ENCODE data around the gene EFHC2.
"Not testable (repeated sequence)": the region's sequence is repeated elsewhere in the genome, so short reads cannot be mapped to it uniquely, and the experiment has no call there.

Gene EFHC2

DNA sequence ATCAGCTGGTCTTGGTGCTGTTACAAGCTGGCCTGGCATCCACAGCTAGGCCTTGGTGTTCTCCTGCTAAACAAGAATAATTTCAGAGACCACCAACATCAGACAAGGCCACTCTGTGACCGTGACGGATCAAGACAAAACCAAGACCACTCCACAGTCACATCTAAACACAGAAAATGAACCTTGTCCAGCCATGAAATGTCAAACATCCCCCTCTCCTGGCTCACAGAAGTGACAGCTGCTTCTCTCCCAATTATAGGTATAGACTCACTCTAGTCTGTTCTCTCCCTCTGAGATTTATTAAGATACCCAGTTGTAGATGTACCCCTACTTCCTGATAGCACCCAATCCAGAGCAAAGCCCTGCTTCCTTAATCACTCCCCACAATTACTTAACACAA lies 40.4 kb downstream of the EFHC2 start:
- DNase-seq = no peak

DNA sequence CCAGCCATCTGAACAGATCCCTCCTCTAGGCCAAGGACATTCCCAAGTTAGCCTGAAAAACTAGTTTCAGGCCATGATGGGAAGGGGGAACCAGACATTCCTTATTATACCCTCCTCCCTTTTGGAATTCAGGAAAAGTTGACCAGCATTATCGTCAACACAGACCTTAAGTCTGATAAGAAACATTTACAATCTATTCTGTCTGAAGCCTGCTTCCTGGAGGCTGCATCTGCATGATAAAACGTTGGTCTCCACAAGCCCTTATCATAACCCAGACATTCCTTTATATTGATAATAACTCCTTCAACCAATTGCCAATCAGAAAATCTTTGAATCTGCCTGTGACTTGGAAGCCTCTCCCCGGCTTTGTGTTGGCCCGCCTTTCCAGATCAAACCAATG lies 44.3 kb downstream of the EFHC2 start:
- no peak for DNase-seq

DNA sequence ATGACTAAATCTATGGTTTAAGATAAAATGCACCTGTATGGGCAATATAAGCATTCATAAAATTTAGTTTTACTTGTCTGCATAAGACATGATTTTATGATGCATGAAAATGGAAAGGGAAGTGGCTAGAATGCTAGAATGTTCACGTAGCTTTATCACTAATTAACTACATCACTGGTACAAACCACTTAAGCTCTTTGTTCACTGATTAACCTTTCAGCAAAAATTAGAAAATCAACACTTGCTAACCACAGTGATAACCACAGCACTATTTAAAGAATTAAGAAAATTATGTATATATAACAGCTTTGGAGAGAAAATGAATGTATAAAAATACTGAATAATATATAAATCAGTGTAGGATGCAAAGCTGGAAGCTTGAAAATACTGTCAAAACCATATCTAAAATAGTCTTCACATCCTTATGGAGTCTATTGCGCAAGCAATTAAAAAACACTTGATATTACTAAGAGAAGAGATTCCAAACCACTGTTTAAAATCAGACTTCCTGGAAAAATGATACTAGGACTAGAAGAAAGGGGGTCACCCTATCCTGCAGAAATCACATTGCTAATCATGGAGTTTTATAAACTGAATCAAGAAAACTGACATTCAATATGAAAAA lies 51.9 kb downstream of the EFHC2 start:
- no peak for DNase-seq

DNA sequence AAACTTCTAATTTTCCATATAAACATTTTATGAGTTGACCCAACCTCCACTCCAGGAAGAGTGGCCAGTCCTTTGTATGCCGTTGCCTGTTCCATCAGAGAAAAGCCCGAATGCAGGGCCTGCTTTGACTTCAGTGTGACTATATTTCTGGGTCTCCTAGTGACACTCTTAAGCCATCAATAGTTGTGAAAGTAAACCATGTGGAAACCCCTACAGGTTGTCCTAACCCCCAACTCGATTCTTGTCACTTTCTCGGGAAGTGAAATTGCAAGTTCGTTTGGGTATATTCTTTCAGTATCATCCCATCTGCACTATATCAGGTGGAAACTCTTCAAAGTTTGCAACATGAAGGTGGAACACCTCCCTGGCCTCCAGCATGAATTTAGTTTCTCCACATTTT lies 52.8 kb downstream of the EFHC2 start:
- no peak for DNase-seq

DNA sequence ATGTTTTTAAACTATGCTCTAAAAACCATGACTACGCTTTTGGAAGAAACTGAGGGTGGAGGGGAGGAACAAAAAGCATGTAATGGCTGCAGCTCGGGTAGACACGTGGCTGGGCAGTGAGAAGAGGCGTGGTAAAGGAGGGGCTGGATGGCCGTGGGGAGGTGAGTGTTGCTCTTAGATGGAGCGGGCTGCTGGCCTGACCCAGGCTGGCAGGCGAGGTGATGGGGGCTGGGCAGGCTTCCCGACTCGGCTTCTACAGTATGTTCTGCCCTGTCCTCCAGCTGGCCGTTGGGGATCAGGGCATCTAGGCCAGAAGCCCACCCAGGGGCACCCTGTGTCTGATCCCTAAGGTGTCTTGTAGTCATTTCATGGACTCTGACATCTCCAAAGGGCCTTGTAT lies 60.7 kb downstream of the EFHC2 start:
- DNase-seq = no peak

DNA sequence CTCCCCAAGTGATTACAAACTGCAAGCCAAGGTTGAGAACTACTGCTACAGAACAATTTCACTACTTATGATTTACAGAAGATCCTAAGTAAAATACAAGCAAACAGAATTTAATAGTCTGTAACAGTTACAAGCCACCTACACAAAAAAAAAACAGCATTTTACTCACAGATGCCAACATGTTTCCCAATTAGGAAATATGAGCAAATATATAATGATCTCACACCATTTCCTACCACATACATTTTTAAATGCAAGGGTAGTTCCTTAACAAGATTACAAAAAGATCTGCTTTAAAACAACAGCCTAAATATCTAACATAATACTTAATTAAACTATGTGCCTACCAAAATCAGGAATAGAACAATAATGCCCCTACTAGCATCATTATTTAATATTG lies 63.4 kb downstream of the EFHC2 start:
- no peak for DNase-seq

DNA sequence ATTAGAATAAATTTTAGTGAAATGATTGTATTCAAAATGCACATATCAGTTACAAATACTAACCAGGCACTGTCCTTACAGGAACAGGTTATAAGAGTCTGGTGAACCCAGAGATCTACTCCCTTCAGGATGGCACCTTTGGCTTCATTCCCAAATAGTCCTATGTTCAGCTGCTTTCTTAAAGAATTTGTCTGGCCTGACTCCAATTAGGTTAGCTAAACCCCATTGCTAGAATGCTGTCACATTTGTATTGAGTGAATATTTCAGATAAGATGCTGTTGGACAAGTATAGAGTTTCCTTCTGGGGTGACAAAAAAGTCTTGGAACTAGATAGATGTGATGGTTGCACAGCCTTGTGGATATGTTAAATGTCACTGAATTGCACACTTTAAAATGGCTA lies 69.4 kb downstream of the EFHC2 start:
- DNase-seq = no peak

DNA sequence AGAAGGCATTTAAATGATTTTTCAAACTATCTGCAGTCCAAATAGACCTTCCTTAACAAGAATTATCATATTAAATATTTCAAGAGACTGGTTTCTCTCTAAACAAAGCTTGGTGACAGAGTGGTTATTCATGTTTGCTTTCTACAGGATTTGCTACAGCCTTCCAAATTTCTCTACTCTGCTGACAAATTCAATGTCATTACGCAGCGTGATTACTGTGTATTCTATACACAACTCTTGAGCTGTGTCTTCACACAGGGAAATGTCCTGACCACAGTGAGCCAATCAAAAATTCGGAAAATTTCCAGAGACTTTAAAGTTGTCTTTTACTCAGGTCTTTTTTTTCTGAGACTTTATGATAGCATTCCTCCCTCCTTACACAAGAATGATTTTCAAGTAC lies 75.6 kb downstream of the EFHC2 start:
- no peak for DNase-seq

DNA sequence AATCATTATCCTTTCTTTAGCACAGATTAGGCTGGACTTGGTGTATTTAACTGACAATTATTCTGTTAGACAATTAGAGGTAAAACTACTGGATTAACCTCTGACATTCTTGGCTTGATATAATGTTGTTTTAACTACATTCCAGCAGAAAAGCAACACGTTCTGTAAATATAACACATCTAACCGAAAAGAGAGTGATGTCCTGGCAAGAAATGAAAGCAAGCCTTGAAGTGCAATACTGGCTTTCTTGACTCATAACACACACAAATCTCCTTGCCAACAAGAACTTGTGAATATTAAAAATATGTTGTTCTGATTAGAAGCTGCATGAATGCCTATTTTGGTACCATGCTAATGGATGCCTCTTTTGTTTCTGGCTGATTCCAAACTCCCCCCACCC lies 76.4 kb downstream of the EFHC2 start:
- DNase-seq = no peak

DNA sequence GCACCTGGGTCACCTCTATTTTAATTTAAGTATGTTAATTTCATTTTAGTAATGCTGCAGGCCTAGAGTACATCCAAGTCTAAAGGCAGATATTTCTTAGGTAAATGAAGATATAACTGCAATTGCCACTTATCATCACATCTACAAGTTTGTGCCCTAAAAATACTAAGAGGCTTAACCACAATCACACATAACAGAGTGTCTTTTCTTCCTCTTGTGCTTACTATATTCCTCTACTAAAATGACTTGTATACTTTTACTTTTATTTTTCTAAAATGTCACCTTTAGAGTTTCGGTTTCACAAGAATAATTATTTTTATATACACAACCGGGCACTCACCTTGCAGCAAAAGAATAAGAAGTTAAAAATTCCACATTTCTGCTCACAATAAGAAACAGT lies 77.9 kb downstream of the EFHC2 start:
- no peak for DNase-seq

DNA sequence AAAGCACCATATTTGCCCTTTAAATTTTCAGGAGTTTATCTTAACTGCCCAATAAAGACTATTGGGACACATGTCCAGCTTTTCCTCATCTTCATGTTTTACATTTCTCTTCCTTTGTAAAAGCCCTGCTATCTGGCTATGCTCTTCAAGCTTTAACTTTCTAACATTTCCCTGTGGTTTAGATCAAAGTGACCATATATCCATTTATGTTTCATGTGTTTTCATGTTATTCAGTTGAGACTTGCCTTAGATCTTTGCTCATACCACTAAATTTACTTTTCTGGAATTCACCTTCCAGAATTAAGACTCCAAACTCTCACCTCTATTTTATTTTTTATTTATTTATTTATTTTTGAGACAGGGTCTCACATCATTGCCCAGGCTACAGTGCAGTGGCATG lies 78.5 kb downstream of the EFHC2 start:
- no peak for DNase-seq

DNA sequence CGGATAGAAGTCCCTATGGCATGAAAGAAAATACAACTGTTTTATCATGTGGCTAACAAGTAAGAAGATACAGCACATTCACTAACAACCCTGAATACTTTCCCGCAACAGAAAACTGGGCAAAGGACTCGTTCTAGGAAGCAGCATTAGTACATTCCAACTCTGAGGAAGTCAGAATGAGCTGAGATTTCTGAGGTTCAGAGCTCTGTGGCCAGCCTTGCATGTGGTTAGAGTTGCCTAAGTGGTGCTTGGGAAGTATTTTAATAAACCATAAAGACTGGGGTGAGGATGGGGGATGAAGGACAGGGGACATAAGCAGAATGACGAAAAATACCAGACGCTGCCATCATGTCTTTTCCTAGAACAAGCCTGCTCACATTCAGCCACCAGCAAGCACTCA lies 82.2 kb downstream of the EFHC2 start:
- DNase-seq = no peak

DNA sequence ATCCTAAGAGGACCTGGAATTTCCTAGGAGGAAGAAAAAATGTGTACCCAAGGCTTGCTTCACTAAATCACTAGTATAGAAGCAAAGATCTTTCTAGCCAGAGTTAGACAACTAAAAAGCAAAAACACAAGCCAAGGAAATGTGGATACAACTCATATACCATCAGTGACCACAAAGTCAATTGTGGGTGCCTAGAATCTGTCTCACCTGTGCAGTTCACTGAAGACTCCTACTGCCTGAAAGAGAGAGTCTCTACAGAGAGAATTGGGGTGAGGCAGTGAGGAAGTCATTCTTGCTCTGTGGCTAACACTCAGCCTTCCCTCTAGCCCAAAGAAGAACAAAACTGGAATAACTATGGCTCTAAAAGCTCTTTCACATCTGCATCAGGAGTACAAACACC lies 82.9 kb downstream of the EFHC2 start:
- no peak for DNase-seq

DNA sequence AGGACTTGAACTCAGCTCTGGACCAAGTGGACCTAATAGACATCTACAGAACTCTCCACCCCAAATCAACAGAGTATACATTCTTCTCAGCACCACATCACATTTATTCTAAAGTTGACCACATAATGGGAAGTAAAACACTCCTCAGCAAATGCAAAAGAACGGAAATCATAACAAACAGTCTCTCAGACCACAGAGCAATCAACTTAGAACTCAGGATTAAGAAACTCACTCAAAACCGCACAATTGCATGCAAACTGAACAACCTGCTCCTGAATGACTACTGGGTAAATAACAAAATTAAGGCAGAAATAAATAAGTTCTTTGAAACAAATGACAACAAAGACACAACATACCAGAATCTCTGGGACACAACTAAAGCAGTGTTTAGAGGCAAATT lies 87.7 kb downstream of the EFHC2 start:
- DNase-seq = not testable (repeated sequence)

DNA sequence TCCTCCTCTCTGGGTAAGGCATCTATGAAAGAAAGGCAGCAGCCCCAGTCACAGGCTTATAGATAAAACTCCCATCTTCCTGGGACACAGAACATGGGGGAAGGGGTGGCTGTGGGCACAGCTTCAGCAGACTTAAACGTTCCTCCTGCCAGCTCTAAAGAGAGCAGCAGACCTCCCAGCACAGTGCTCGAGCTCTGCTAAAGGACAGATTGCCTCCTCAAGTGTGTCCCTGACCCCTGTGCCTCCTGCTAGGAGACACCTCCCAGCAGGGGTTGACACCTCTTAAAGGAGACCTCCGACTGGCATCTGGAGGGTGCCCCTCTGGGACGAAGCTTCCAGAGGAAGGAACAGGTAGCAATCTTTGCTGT lies 89.9 kb downstream of the EFHC2 start:
- DNase-seq = no peak

DNA sequence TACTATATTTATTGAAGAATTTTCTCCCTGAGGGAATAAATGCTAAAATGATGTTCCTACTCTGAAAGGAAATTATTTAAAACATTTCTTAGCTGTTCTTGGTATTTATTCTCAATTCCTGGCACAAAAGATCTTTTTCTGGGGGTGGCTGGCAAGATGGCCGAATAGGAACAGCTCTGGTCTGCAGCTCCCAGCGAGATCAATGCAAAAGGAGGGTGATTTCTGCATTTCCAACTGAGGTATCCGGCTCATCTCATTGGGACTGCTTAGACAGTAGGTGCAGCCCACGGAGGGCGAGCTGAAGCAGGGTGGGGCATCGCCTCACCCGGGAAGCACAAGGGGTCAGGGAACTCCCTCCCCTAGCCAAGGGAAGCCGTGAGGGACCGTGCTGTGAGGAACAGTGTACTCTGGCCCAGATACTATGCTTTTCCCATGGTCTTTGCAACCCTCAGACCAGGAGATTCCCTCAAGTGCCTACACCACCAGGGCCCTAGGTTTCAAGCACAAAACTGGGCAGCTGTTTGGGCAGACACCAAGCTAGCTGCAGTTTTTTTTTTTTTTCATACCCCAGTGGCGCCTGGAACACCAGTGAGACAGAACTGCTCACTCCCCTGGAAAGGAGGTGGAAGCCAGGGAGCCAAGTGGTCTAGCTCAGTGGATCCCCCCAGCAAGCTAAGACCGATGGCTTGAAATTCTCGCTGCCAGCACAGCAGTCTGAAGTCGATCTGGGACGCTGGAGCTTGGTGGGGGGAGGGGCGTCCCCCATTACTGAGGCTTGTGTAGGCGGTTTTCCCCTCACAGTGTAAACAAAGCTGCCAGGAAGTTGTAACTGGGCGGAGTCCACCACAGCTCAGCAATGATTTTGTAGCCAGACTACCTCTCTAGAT lies 90.5 kb downstream of the EFHC2 start:
- DNase-seq = peak in 4 of 56 donors; percentile 1 to 19 (median 4)

DNA sequence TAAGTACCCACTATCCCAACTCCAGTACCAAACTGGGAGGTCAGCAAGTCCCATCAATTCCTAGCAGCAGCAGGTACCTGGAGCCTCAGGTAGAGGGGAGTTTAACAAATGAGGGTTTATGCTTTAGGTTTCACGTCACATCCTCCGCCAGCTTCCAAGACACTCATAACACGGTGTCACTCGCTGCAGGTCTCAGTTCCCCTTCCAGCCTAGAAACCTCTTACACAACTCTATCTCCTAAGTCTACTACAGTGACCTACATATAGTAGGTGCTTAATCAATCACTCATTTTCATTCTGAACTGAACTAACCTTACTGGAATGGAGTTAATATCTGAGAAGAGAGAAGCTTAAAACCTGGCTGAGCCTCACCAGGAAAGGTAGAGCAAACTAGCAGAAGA lies 96.0 kb downstream of the EFHC2 start:
- no peak for DNase-seq

DNA sequence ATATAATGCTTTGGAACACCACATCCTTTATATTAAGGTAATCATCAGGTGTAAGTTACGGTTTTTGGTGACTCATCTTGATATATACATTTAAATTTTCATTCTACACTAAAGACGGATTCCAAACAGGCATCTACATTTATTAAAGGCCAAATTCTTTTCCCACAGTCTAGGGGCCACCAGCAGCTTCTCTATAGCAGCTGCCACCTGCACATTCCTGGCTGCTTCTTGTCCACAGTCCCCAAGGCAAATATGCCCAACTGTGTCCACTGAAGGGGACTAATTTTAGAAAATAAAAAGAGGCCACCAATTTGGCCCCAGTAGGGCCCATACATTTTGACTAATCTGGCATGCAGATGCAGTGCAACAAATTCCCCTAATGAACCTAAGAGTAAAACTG lies 96.6 kb downstream of the EFHC2 start:
- no peak for DNase-seq

DNA sequence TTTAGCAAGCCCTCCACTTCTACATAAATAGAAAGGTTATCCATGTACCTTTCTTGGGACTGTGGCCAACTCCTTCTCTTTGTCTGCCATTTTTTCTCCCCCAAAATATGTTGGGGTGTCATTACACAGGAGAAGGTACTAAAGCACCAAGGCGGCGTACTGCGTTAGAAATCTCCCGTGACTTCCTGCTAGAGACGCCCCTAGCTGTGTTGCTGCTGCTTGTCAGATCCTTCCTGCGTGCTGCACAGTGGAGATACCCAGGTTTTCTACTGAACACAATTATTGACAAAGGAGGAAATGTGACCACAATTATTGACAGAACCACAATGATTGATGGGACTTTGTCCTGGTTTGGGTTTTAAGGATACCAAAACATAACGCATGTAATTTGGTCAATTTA lies 97.7 kb downstream of the EFHC2 start:
- no peak for DNase-seq

DNA sequence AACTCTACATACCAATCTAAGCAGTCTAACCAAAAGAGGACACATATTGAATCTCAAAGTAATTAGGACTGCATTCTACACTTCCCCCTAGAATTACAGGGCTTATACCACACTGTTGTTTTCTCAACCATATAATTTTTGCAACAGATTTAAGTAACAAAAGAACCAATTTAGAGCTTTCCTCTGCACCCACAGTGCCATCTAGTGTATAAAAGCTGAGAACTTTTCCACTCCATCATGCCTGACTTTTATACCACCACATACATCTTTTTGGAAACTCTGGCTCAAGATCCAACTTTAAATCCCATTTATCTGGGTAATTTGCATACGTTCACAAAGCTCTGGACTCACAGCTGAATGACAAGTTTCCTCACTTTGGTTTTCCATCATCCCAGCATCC lies 99.5 kb downstream of the EFHC2 start:
- peak in 2 of 56 donors; percentile 0 to 8 for DNase-seq

DNA sequence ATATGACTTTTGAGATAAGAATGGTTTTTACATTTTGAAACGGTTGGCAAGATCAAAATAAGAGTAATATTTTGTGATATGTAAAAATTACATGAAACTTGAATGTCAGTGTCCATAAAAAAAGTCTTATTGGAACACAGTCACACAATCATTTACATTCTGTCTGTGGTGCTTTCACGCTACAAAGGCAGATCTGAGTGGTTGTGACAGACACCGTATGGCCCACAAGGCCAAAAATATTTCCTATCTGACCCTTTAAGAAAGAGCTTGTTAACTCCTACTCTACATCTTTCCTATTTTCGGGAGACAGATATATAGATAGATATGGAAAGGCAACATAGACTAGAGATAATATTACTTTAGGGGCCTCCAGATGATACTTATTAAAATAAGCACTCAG lies 101.9 kb downstream of the EFHC2 start:
- no peak for DNase-seq

DNA sequence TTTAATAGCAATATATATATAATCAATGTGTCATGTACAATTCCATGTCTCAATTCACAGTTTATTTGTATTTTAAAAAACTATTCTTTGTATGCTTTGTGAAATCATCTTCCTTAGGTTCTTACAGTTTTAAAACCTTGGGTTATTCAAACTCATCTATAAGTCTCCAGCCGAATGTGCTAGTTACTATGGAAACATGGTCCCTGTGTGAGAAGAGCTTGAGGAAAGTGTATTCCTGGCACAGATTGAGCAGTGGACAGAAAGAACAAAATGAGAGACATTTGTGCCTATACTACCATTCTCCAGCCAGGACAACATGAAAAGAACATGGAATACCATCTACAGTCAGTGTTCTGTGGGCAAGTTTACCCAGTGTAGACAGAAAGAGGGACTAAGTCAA lies 103.4 kb downstream of the EFHC2 start:
- no peak for DNase-seq

DNA sequence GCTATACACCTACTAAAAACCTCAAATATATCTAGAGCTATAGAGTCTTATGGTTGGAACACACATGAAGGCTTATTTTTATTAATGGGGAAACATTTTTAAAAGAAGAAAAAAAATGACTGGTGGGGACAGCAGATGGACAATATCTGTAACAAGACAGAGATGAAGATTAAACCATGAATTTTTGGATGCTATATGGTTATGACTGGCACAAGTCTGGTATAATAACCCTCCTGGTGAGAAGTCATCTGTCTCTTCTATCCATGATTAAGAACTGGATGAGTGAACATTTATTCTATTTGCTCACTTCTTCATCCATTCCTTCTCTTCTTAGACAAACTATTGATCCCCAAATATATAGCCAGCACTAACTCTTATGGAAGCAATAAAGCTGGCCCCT lies 104.4 kb downstream of the EFHC2 start:
- no peak for DNase-seq
